WTC11 (cell line): ENCODE measurements around the gene SEL1L3.

Experiments
- ATF2 ChIP-seq: sonication (generic); formaldehyde crosslinking; IDR thresholded peaks from 2 replicates; pipeline ENCODE4 v1.8.1; 2022; ENCODE audit warnings: low read depth, missing genetic modification reagents, borderline replicate concordance
- CDX4 ChIP-seq: fragments of 250-450 bp; sonication (Bioruptor Pico); IDR thresholded peaks from 2 replicates; pipeline ENCODE4 v1.9.0; 2021; ENCODE audit warnings: moderate library complexity, mild to moderate bottlenecking, inconsistent platforms, borderline replicate concordance
- CREM ChIP-seq: sonication (generic); formaldehyde crosslinking; IDR thresholded peaks from 2 replicates; pipeline ENCODE4 v1.8.1; 2022; ENCODE audit warnings: mild to moderate bottlenecking, missing genetic modification reagents, moderate library complexity
- FOXK1 ChIP-seq: sonication (generic); formaldehyde crosslinking; IDR thresholded peaks from 2 replicates; pipeline ENCODE4 v1.8.0; 2022; ENCODE audit warnings: mild to moderate bottlenecking, moderate library complexity, missing genetic modification reagents
- GABPB1 ChIP-seq: sonication (generic); formaldehyde crosslinking; IDR thresholded peaks from 2 replicates; pipeline ENCODE4 v1.8.1; 2023; ENCODE audit warnings: mild to moderate bottlenecking, missing genetic modification reagents
- USF2 ChIP-seq: sonication (generic); formaldehyde crosslinking; IDR thresholded peaks from 2 replicates; pipeline ENCODE4 v1.8.1; 2023; ENCODE audit warnings: mild to moderate bottlenecking, missing genetic modification reagents, moderate library complexity
- ZNF263 ChIP-seq: sonication (generic); formaldehyde crosslinking; IDR thresholded peaks from 2 replicates; pipeline ENCODE4 v1.8.1; 2022; ENCODE audit warnings: low read depth, mild to moderate bottlenecking, moderate library complexity, missing genetic modification reagents
- ZNF416 ChIP-seq: fragments of 250-450 bp; sonication (Bioruptor Pico); IDR thresholded peaks from 2 replicates; pipeline ENCODE4 v1.9.0; 2021; ENCODE audit warnings: mild to moderate bottlenecking, inconsistent platforms
- TF ChIP-seq, protein P1 (sequence below): sonication (generic); formaldehyde crosslinking; IDR thresholded peaks from 2 replicates; pipeline ENCODE4 v1.8.0; 2022; ENCODE audit warnings: mild to moderate bottlenecking, missing genetic modification reagents
- TF ChIP-seq, protein P2 (sequence below): sonication (generic); formaldehyde crosslinking; IDR thresholded peaks from 2 replicates; pipeline ENCODE4 v1.8.1; 2022; ENCODE audit warnings: missing genetic modification reagents, borderline replicate concordance
- TF ChIP-seq, protein P3 (sequence below): fragments of 200-600 bp; IDR thresholded peaks from 2 replicates; pipeline ENCODE4 v1.8.0; 2022; ENCODE audit warnings: antibody characterized with exemption
- TF ChIP-seq, protein P4 (sequence below): sonication (generic); formaldehyde crosslinking; IDR thresholded peaks from 2 replicates; pipeline ENCODE4 v1.8.0; 2022; ENCODE audit warnings: mild to moderate bottlenecking, missing genetic modification reagents
- TF ChIP-seq, protein P5 (sequence below): sonication (generic); formaldehyde crosslinking; IDR thresholded peaks from 2 replicates; pipeline ENCODE4 v1.8.1; 2022; ENCODE audit warnings: mild to moderate bottlenecking, missing genetic modification reagents, moderate library complexity, borderline replicate concordance

DNA sequence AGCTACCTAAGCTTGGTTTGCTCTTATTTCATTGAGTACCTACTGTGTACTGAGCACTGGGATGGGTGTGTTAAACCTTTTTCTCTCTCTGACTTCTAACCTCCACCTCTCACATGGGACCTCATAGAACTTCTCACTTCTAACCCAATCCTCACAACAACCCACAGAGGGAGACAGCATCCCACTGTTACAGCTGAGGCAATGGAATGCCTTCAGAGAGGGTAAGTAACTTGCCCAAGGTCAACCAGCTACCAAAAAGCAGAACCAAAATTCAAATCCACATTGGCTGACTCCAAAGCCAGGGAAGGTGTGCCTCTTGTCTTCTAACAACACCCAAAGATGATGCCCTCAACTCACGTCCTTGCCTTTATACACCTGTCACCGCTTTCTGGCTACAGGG is 5.4 kb downstream of the SEL1L3 start:
- TF ChIP-seq GABPB1 (CRISPR knock-in tag) (no peak), ATF2 (CRISPR knock-in tag) (no peak), ZNF416 (CRISPR knock-in tag) (no peak), FOXK1 (no peak), USF2 (CRISPR knock-in tag) (no peak), ZNF263 (no peak), CREM (CRISPR knock-in tag) (no peak), CDX4 (CRISPR knock-in tag) (no peak)
- TF ChIP-seq, protein P1, sequence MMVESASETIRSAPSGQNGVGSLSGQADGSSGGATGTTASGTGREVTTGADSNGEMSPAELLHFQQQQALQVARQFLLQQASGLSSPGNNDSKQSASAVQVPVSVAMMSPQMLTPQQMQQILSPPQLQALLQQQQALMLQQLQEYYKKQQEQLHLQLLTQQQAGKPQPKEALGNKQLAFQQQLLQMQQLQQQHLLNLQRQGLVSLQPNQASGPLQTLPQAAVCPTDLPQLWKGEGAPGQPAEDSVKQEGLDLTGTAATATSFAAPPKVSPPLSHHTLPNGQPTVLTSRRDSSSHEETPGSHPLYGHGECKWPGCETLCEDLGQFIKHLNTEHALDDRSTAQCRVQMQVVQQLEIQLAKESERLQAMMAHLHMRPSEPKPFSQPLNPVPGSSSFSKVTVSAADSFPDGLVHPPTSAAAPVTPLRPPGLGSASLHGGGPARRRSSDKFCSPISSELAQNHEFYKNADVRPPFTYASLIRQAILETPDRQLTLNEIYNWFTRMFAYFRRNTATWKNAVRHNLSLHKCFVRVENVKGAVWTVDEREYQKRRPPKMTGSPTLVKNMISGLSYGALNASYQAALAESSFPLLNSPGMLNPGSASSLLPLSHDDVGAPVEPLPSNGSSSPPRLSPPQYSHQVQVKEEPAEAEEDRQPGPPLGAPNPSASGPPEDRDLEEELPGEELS = no peak
- TF ChIP-seq, protein P2, sequence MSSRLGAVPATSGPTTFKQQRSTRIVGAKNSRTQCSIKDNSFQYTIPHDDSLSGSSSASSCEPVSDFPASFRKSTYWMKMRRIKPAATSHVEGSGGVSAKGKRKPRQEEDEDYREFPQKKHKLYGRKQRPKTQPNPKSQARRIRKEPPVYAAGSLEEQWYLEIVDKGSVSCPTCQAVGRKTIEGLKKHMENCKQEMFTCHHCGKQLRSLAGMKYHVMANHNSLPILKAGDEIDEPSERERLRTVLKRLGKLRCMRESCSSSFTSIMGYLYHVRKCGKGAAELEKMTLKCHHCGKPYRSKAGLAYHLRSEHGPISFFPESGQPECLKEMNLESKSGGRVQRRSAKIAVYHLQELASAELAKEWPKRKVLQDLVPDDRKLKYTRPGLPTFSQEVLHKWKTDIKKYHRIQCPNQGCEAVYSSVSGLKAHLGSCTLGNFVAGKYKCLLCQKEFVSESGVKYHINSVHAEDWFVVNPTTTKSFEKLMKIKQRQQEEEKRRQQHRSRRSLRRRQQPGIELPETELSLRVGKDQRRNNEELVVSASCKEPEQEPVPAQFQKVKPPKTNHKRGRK (CRISPR knock-in tag) = no peak
- TF ChIP-seq, protein P3, sequence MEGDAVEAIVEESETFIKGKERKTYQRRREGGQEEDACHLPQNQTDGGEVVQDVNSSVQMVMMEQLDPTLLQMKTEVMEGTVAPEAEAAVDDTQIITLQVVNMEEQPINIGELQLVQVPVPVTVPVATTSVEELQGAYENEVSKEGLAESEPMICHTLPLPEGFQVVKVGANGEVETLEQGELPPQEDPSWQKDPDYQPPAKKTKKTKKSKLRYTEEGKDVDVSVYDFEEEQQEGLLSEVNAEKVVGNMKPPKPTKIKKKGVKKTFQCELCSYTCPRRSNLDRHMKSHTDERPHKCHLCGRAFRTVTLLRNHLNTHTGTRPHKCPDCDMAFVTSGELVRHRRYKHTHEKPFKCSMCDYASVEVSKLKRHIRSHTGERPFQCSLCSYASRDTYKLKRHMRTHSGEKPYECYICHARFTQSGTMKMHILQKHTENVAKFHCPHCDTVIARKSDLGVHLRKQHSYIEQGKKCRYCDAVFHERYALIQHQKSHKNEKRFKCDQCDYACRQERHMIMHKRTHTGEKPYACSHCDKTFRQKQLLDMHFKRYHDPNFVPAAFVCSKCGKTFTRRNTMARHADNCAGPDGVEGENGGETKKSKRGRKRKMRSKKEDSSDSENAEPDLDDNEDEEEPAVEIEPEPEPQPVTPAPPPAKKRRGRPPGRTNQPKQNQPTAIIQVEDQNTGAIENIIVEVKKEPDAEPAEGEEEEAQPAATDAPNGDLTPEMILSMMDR = no peak
- TF ChIP-seq, protein P4, sequence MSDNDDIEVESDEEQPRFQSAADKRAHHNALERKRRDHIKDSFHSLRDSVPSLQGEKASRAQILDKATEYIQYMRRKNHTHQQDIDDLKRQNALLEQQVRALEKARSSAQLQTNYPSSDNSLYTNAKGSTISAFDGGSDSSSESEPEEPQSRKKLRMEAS (CRISPR knock-in tag) = no peak
- TF ChIP-seq, protein P5, sequence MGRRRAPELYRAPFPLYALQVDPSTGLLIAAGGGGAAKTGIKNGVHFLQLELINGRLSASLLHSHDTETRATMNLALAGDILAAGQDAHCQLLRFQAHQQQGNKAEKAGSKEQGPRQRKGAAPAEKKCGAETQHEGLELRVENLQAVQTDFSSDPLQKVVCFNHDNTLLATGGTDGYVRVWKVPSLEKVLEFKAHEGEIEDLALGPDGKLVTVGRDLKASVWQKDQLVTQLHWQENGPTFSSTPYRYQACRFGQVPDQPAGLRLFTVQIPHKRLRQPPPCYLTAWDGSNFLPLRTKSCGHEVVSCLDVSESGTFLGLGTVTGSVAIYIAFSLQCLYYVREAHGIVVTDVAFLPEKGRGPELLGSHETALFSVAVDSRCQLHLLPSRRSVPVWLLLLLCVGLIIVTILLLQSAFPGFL (CRISPR knock-in tag) = no peak
